ENCODE data around the gene HNRNPUL2. TPM values are rescaled to one million over a fixed set of nuclear protein-coding genes. Genes with fewer than 3 reads are reported as not detected.
A peak's percentile ranks its signal among the peaks of the same experiment; 100 is the strongest.

Gene HNRNPUL2
- total RNA-seq, 1 donor: 17.3 TPM

DNA sequence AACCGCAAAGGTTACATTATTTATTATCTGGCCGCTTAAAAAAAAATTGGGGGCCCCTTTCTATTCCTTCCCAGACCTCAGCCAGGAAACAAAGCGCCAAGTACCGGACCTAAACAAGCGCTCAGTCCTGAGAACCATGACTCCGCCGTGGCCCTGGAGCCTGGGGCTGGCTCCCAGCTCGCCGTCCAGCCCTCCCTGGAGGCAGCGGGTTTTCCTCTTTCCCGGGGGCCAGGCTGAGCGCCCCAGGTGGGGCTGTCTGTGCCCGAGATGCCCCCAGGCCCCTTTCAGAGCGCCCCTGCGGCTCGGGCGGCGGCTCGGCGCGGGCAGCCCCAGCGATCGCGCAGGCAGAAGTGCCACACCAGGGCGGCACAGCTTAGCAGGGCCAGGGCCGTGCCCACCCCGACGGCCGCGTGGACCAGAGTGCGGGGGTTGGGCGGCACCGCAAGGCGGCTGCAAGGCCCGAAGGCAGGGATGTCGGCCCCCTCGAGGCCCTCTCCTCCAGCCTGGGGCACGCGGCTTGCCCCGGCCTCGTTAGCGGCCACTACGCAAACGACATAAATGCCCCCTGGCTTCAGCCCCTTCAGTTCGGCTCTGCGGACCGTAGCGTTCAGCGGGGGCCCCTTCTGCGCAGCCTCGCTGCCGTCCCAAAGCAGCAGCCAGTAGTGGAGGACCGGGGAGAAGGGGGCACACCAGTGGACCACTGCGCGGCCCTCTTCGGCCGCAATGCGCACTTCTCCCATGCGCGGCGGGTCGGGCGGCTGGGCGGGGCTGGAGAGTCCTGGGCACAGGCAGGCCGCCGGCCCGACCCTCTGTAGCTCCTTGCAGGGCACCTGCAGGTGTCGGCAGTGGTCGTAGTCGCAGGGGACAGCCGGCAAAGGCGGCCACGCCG, 39.5 kb downstream of the HNRNPUL2 start:
- peak overlapping the region; percentile 27 for H3K4me3 ChIP-seq (ENCODE audit: low read depth, low read length)
- DNase-seq (ENCODE audit: low read depth): no peak
- no peak for TF ChIP-seq CTCF (IDR thresholded peaks at IDR 0.05; ENCODE audit: insufficient read depth, low read depth, low read length)

- DNase-seq (ENCODE audit: low read depth): no peak
- no peak for TF ChIP-seq CTCF (IDR thresholded peaks at IDR 0.05; ENCODE audit: insufficient read depth, low read depth, low read length)
- no peak overlapping the region for H3K4me3 ChIP-seq (ENCODE audit: low read depth, low read length)
These were observed 44.7 kb downstream of the HNRNPUL2 start for GRCh38 chr11:62682518-62682917.

GRCh38 chr11:62680825-62681240, 46.4 kb downstream of the HNRNPUL2 start:
- TF ChIP-seq CTCF (IDR thresholded peaks at IDR 0.05; ENCODE audit: insufficient read depth, low read depth, low read length): peak; percentile 78
- DNase-seq (ENCODE audit: low read depth): peak; percentile 85
- no peak overlapping the region for H3K4me3 ChIP-seq (ENCODE audit: low read depth, low read length)

- peak; percentile 89 for DNase-seq (ENCODE audit: low read depth)
- H3K4me3 ChIP-seq (ENCODE audit: low read depth, low read length): peak within 1 kb of the TSS; percentile 99
- no peak for TF ChIP-seq CTCF (IDR thresholded peaks at IDR 0.05; ENCODE audit: insufficient read depth, low read depth, low read length)
These were observed 48.2 kb downstream of the HNRNPUL2 start, which contains the start of gene UBXN1 for GRCh38 chr11:62678770-62679696. TSS of gene UBXN1 (minus strand) at chr11:62679073. CDS start at chr11:62678923, 150 bp downstream.

DNA sequence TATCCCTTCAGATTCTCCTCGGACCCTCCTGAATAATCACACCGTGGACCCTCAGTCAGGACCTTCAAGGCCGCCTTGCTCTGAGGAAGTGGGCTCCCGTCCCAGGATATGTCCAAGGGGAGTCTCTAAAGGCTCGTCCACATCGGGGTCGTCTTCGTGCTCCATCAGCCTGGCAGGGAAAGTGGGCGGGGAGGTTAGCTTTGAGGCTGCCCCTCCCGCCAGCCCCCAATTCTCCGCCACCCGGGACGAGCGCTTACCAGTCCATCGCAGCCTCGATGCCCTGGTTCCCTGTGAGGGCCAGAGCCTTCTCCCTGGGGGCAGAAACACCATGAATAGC, 48.9 kb downstream of the HNRNPUL2 start:
- no peak for TF ChIP-seq CTCF (IDR thresholded peaks at IDR 0.05; ENCODE audit: insufficient read depth, low read depth, low read length)
- peak overlapping the region; percentile 99 for H3K4me3 ChIP-seq (ENCODE audit: low read depth, low read length)
- DNase-seq (ENCODE audit: low read depth): no peak

- TF ChIP-seq CTCF (IDR thresholded peaks at IDR 0.05; ENCODE audit: insufficient read depth, low read depth, low read length): no peak
- no peak for DNase-seq (ENCODE audit: low read depth)
- peak overlapping the region; percentile 99 for H3K4me3 ChIP-seq (ENCODE audit: low read depth, low read length)
These were observed 49.5 kb downstream of the HNRNPUL2 start for GRCh38 chr11:62677714-62678113.
